Nephron (organoid): Measurements from ENCODE around the gene HRAS.
A peak's percentile ranks its signal among the peaks of the same experiment; 100 is the strongest.

Experiments
- H3K27ac Mint-ChIP-seq, 3 experiments: 2 replicates each; pipeline ENCODE4 v1.8.0; 2020; ENCODE audit warnings: mixed read lengths in 3 of 3, mild to moderate bottlenecking in 2 of 3, moderate library complexity in 1 of 3
- H3K27me3 Mint-ChIP-seq: 2 replicates; pipeline ENCODE4 v1.8.0; 2021; ENCODE audit warnings: low read depth, mild to moderate bottlenecking, moderate library complexity, mixed read lengths
- H3K36me3 Mint-ChIP-seq: 2 replicates; pipeline ENCODE4 v1.8.0; 2020; ENCODE audit warnings: low read depth, mixed read lengths
- H3K4me1 Mint-ChIP-seq: 2 replicates; pipeline ENCODE4 v1.8.0; 2020; ENCODE audit warnings: mixed read lengths
- H3K4me3 Mint-ChIP-seq, 3 experiments: 2 replicates each; pipeline ENCODE4 v1.8.0; 2020; ENCODE audit warnings: mild to moderate bottlenecking in 3 of 3, mixed read lengths in 3 of 3, moderate library complexity in 2 of 3
- H3K9me3 Mint-ChIP-seq: 2 replicates; pipeline ENCODE4 v1.8.0; 2020; ENCODE audit warnings: mixed read lengths
- TF ChIP-seq, protein P1 (sequence below), 3 experiments: fragments of 200-600 bp; sonication (generic); IDR thresholded peaks; one replicate each; pipeline ENCODE4 v1.5.0; 2021; ENCODE audit warnings: antibody characterized with exemption in 3 of 3; ENCODE audit not compliant: unreplicated experiment in 3 of 3

HRAS gene

DNA sequence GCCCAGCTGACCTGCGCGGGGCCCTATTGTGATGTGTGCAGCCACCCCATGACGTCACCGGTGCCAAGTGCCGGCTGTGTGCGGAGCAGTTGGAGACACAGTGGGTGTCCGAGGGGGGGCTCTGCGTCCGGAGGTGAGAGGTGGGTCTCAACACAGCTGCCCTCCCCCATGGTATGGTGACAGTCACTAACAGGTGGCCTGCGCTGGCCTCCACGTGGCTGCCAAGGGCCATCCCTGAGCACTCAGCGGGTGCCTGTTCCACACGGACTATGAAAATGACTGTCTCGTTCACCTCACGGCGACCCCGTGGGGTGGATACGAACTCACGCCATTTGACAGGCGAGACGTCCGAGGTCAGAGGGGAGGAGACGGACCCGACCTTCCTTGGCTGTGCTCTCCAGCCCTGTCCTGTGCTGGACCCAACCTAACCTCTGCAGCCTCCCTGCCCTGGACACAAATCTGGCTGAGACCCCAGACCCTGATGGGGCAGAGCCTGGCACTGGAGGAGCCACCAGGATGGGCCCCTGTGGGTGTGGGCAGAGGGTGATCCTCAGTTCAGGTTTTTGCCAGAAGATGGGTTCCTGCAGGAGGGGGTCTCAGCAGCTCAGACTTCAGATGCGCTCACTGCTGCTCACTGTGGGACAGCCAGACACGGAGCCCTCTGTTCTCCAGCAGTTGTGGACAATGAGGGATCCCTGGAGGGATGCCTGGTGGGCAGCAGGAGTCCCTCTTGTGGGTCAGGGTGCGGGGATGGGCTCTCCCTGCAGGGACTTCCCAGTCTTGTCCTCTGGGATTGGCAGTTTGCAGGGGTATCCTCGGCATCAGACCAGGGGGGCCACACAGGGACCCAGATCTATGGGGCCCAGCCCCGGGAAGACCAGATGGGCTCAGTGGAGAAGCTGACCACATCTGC lies 6.3 kb downstream of the HRAS start:
- no peaks in the 10 kb centered on the region for H3K9me3 Mint-ChIP-seq
- TF ChIP-seq, protein P1, sequence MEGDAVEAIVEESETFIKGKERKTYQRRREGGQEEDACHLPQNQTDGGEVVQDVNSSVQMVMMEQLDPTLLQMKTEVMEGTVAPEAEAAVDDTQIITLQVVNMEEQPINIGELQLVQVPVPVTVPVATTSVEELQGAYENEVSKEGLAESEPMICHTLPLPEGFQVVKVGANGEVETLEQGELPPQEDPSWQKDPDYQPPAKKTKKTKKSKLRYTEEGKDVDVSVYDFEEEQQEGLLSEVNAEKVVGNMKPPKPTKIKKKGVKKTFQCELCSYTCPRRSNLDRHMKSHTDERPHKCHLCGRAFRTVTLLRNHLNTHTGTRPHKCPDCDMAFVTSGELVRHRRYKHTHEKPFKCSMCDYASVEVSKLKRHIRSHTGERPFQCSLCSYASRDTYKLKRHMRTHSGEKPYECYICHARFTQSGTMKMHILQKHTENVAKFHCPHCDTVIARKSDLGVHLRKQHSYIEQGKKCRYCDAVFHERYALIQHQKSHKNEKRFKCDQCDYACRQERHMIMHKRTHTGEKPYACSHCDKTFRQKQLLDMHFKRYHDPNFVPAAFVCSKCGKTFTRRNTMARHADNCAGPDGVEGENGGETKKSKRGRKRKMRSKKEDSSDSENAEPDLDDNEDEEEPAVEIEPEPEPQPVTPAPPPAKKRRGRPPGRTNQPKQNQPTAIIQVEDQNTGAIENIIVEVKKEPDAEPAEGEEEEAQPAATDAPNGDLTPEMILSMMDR (IDR thresholded peaks at IDR 0.05; ENCODE audit: unreplicated experiment in 3 of 3) = no peak
- peak overlapping the region in 1 of 3 experiments; percentile 30 for H3K4me3 Mint-ChIP-seq
- H3K27me3 Mint-ChIP-seq = peaks cover 3% of the 10 kb centered on the region
- no peaks in the 10 kb centered on the region for H3K4me1 Mint-ChIP-seq
- H3K27ac Mint-ChIP-seq = no peak overlapping the region
- no peaks in the 10 kb centered on the region for H3K36me3 Mint-ChIP-seq

- Mint-ChIP-seq H3K27me3 (peaks cover 3% of the 10 kb centered on the region), H3K9me3 (no peaks in the 10 kb centered on the region), H3K36me3 (no peaks in the 10 kb centered on the region), H3K4me3 (no peak overlapping the region), H3K27ac (no peak overlapping the region), H3K4me1 (no peaks in the 10 kb centered on the region)
- TF ChIP-seq, protein P1 (IDR thresholded peaks at IDR 0.05; ENCODE audit: unreplicated experiment in 3 of 3) = no peak
Observed at GRCh38 chr11:528166-528814, 7.1 kb downstream of the HRAS start.

GRCh38 chr11:526192-526591 lies 9.2 kb downstream of the HRAS start:
- Mint-ChIP-seq H3K27ac (no peak overlapping the region), H3K4me3 (no peak overlapping the region), H3K36me3 (peaks cover under 1% of the 10 kb centered on the region), H3K9me3 (no peaks in the 10 kb centered on the region), H3K27me3 (peaks cover 3% of the 10 kb centered on the region), H3K4me1 (no peaks in the 10 kb centered on the region)
- TF ChIP-seq, protein P1 (IDR thresholded peaks at IDR 0.05; ENCODE audit: unreplicated experiment in 3 of 3) = no peak

DNA sequence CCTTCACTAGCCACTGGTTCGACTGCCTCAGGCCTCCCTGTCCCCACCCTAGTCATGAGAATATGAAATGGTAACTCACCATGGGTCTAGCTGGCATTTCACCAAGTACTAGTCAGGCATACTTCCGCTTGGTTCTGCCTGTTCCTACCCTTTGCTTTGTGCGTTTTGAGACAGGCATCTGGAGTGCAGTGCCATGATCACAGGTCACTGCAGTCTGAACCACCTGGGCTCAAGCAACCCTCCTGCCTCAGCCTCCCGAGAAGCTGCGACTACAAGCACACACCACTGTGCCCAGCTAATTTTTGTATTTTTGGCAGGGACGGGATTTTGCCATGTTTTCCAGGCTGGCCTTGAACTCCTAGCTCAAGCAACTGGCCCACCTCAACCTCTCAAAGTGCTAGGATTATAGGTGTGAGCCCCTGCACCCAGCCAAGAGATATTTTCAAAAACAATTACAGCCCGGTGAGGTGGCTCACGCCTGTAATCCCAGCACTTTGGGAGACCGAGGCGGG lies 14.1 kb downstream of the HRAS start:
- Mint-ChIP-seq H3K27ac (peak overlapping the region in 1 of 3 experiments; percentile 24), H3K9me3 (peaks cover 17% of the 10 kb centered on the region), H3K4me3 (no peak overlapping the region), H3K27me3 (peaks cover 3% of the 10 kb centered on the region), H3K36me3 (peaks cover 20% of the 10 kb centered on the region), H3K4me1 (no peaks in the 10 kb centered on the region)
- TF ChIP-seq, protein P1 (IDR thresholded peaks at IDR 0.05; ENCODE audit: unreplicated experiment in 3 of 3) = no peak

- H3K27ac Mint-ChIP-seq = peak overlapping the region in 1 of 3 experiments; percentile 24
- H3K4me3 Mint-ChIP-seq = no peak overlapping the region
- TF ChIP-seq, protein P1 (IDR thresholded peaks at IDR 0.05; ENCODE audit: unreplicated experiment in 3 of 3) = no peak
- no peaks in the 10 kb centered on the region for H3K4me1 Mint-ChIP-seq
- H3K9me3 Mint-ChIP-seq = peaks cover 22% of the 10 kb centered on the region
- peaks cover under 1% of the 10 kb centered on the region for H3K27me3 Mint-ChIP-seq
- H3K36me3 Mint-ChIP-seq = peaks cover 26% of the 10 kb centered on the region
Observed at GRCh38 chr11:520428-521176, 14.8 kb downstream of the HRAS start.
